ENCODE results near the gene GSTT2. TPM values are rescaled to one million over a fixed set of nuclear protein-coding genes. Genes with fewer than 3 reads are reported as not detected.
"Not testable (repeated sequence)": the region's sequence is repeated elsewhere in the genome, so short reads cannot be mapped to it uniquely, and the experiment has no call there.

Gene GSTT2
- total RNA-seq, 1 donor from 2014 or later = not detected

GRCh38 chr22:23955886-23956285 is 24.0 kb upstream of the GSTT2 start:
- DNase-seq (ENCODE audit: low read depth, low spot score); H3K9me3 Mint-ChIP-seq; H3K27ac Mint-ChIP-seq (ENCODE audit: unreplicated experiment); H3K4me3 Mint-ChIP-seq; H3K36me3 Mint-ChIP-seq (ENCODE audit: low read depth); H3K27me3 Mint-ChIP-seq (ENCODE audit: low read depth); H3K4me1 Mint-ChIP-seq: not testable (repeated sequence)

- H3K4me3 Mint-ChIP-seq; H3K36me3 Mint-ChIP-seq (ENCODE audit: low read depth); H3K9me3 Mint-ChIP-seq; H3K27ac Mint-ChIP-seq (ENCODE audit: unreplicated experiment); H3K4me1 Mint-ChIP-seq; H3K27me3 Mint-ChIP-seq (ENCODE audit: low read depth): not testable (repeated sequence)
- TF ChIP-seq CTCF (conservative IDR thresholded peaks at IDR 0.05) = peak; percentile 83
- DNase-seq (ENCODE audit: low read depth, low spot score) = peak; percentile 86
Observed at GRCh38 chr22:23956301-23956900, 23.5 kb upstream of the GSTT2 start.

DNA sequence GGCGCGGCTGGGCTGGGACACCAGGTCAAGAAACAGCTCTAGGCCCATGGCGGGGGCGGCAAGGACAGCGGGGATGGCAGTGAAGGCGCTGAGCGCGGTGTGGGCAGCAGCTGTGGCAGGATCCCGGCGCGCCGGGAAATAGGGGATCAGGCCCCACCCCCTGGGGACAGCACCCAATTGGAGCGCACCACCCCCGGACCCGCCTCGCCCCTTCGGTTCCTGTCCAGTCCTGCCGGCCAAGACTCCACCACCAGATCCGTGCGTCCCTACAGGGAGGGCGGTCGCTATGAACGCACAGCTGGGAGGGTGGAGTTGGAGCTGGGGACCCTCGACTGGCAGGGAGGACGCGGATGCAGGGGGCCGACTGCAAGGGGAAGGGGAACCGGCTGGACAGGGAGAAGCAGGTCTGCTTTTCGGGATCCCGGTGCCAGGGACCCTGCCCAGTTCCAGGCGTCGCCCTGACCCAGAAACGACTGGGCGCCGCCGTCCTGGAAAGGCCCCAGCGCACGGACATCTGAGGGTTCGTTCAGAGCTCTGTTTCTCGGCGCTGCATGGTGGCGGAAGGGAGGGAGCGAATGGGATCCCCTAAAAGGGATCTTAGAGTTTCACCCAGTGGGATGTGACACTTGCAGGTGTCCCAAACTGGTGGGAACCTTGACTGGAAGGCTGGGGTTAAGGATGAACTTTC is 18.7 kb upstream of the GSTT2 start, which contains the start of gene GSTT2B:
TSS of gene GSTT2B (minus strand) at position 112 of the 688 bp plus-strand sequence. CDS start at position 48, 64 bp downstream.
- H3K4me3 Mint-ChIP-seq; H3K9me3 Mint-ChIP-seq; H3K36me3 Mint-ChIP-seq (ENCODE audit: low read depth); H3K27ac Mint-ChIP-seq (ENCODE audit: unreplicated experiment); H3K27me3 Mint-ChIP-seq (ENCODE audit: low read depth); H3K4me1 Mint-ChIP-seq; DNase-seq (ENCODE audit: low read depth, low spot score): not testable (repeated sequence)

- H3K4me1 Mint-ChIP-seq; H3K9me3 Mint-ChIP-seq; H3K27ac Mint-ChIP-seq (ENCODE audit: unreplicated experiment); H3K4me3 Mint-ChIP-seq; H3K27me3 Mint-ChIP-seq (ENCODE audit: low read depth); DNase-seq (ENCODE audit: low read depth, low spot score): not testable (repeated sequence)
- peaks cover 14% of the 10 kb centered on the region for H3K36me3 Mint-ChIP-seq (ENCODE audit: low read depth)
Observed at GRCh38 chr22:23966094-23966493, 13.8 kb upstream of the GSTT2 start.

- not testable (repeated sequence) for H3K9me3 Mint-ChIP-seq; DNase-seq (ENCODE audit: low read depth, low spot score); H3K4me3 Mint-ChIP-seq; H3K4me1 Mint-ChIP-seq; H3K27ac Mint-ChIP-seq (ENCODE audit: unreplicated experiment); H3K27me3 Mint-ChIP-seq (ENCODE audit: low read depth)
- peaks cover 14% of the 10 kb centered on the region for H3K36me3 Mint-ChIP-seq (ENCODE audit: low read depth)
Observed at GRCh38 chr22:23966568-23966967, 13.4 kb upstream of the GSTT2 start, which contains the start of gene DDTL. Gene DDTL (plus strand): TSS chr22:23966888. CDS start chr22:23966915, 27 bp downstream.

GRCh38 chr22:23969071-23969470 is 10.9 kb upstream of the GSTT2 start:
- H3K9me3 Mint-ChIP-seq = no peaks in the 10 kb centered on the region
- H3K27me3 Mint-ChIP-seq (ENCODE audit: low read depth) = no peaks in the 10 kb centered on the region
- DNase-seq (ENCODE audit: low read depth, low spot score) = no peak
- H3K4me3 Mint-ChIP-seq = no peak overlapping the region
- H3K4me1 Mint-ChIP-seq = no peaks in the 10 kb centered on the region
- H3K27ac Mint-ChIP-seq (ENCODE audit: unreplicated experiment) = no peak overlapping the region
- H3K36me3 Mint-ChIP-seq (ENCODE audit: low read depth) = peaks cover 16% of the 10 kb centered on the region
- no peak for TF ChIP-seq CTCF (conservative IDR thresholded peaks at IDR 0.05)

- H3K27me3 Mint-ChIP-seq (ENCODE audit: low read depth) = no peaks in the 10 kb centered on the region
- no peaks in the 10 kb centered on the region for H3K4me1 Mint-ChIP-seq
- H3K9me3 Mint-ChIP-seq = no peaks in the 10 kb centered on the region
- DNase-seq (ENCODE audit: low read depth, low spot score) = no peak
- peak overlapping the region; percentile 31 for H3K4me3 Mint-ChIP-seq
- no peak overlapping the region for H3K27ac Mint-ChIP-seq (ENCODE audit: unreplicated experiment)
- TF ChIP-seq CTCF (conservative IDR thresholded peaks at IDR 0.05) = no peak
- peaks cover 16% of the 10 kb centered on the region for H3K36me3 Mint-ChIP-seq (ENCODE audit: low read depth)
Observed at GRCh38 chr22:23970201-23970641, 9.7 kb upstream of the GSTT2 start.

Measured in neural crest cell (in vitro differentiated cells).